Brain pericyte (primary cell): ENCODE results near the gene PPP2R2C.

ENCODE experiments used
- DNase-seq: peaks from one replicate; pipeline ENCODE4 v3.0.0-alpha.2; 2012; ENCODE audit warnings: low read depth, low spot score

The PPP2R2C gene

GRCh38 chr4:6332042-6332668 lies 140.3 kb downstream of the PPP2R2C start:
- DNase-seq, result no peak

GRCh38 chr4:6331468-6331867 lies 140.9 kb downstream of the PPP2R2C start:
- DNase-seq, result no peak

GRCh38 chr4:6331018-6331417 lies 141.4 kb downstream of the PPP2R2C start:
- DNase-seq, result no peak

GRCh38 chr4:6330384-6330767 lies 142.0 kb downstream of the PPP2R2C start:
- no peak for DNase-seq

GRCh38 chr4:6329478-6330383 lies 142.7 kb downstream of the PPP2R2C start:
- DNase-seq, result no peak

- no peak for DNase-seq
These were observed 143.9 kb downstream of the PPP2R2C start for GRCh38 chr4:6328526-6328925.

GRCh38 chr4:6327220-6327917 lies 145.0 kb downstream of the PPP2R2C start:
- no peak for DNase-seq

- no peak for DNase-seq
These were observed 145.9 kb downstream of the PPP2R2C start for GRCh38 chr4:6326312-6327060.

- no peak for DNase-seq
These were observed 146.6 kb downstream of the PPP2R2C start for GRCh38 chr4:6325788-6326290.

GRCh38 chr4:6324999-6325787 lies 147.2 kb downstream of the PPP2R2C start:
- no peak for DNase-seq

- no peak for DNase-seq
These were observed 147.9 kb downstream of the PPP2R2C start for GRCh38 chr4:6324461-6324998.

GRCh38 chr4:6322761-6323566 lies 149.4 kb downstream of the PPP2R2C start:
- DNase-seq, result no peak

GRCh38 chr4:6322067-6322760 lies 150.2 kb downstream of the PPP2R2C start:
- DNase-seq, result no peak

GRCh38 chr4:6321361-6321760 lies 151.1 kb downstream of the PPP2R2C start:
- DNase-seq, result no peak

GRCh38 chr4:6320663-6321062 lies 151.8 kb downstream of the PPP2R2C start:
- no peak for DNase-seq

GRCh38 chr4:6319530-6320150 lies 152.8 kb downstream of the PPP2R2C start:
- no peak for DNase-seq

- DNase-seq, result no peak
These were observed 154.2 kb downstream of the PPP2R2C start for GRCh38 chr4:6318206-6318605.

GRCh38 chr4:6316461-6317003 lies 155.9 kb downstream of the PPP2R2C start:
- DNase-seq, result no peak
